ENCODE data around the gene APAF1.
A peak's percentile ranks its signal among the peaks of the same experiment; 100 is the strongest.
"Not testable (repeated sequence)": the region's sequence is repeated elsewhere in the genome, so short reads cannot be mapped to it uniquely, and the experiment has no call there.

Gene APAF1

DNA sequence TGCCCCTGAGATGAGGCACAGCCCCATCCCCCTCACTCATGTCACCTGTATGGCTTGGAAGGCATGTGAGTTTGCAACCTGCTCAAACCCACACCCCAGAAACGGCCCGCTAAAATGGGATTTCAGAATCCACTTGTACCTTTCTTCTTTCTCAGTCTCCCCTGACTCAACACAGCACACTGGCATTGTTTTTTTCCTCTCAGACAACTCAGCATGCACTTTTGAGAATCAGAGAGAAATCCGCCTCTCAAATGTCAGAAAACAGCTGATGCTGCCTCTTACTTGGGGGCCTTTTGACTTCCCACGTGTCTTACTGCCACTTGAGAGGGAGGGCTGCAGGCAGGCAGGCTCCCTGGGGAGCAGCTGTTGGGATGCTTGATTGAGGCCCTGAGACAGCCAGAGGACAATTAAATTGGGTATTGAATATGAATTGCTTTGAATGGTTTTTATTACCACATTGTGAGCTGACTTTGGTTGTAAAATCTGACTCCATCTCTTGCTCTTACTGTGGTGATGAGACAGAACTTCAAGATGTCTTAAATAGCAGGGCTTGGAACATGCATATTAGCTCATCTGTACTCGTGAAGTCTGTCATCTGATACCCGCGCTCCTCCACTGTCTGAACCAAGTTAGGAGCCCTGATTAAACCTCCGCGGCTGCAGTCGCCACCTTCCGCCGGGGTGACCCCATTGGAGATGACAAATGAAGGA is 96.6 kb downstream of the APAF1 start:
- H3K27ac ChIP-seq (ENCODE audit: low read length) = no peak overlapping the region
- H3K4me1 ChIP-seq (ENCODE audit: control insufficient read depth, insufficient read depth, low read length) = peaks cover 13% of the 10 kb centered on the region
- H3K9ac ChIP-seq (ENCODE audit: low read length in 2 of 2) = no peak overlapping the region
- H3K27me3 ChIP-seq (ENCODE audit: control insufficient read depth in 1 of 2, insufficient read depth in 2 of 2, low read length in 2 of 2) = no peaks in the 10 kb centered on the region
- H3K9me3 ChIP-seq (ENCODE audit: control insufficient read depth in 2 of 2, low read length in 2 of 2) = no peaks in the 10 kb centered on the region
- H3K4me3 ChIP-seq (ENCODE audit: low read length in 2 of 2) = no peak overlapping the region
- no peaks in the 10 kb centered on the region for H3K36me3 ChIP-seq (ENCODE audit: control insufficient read depth in 2 of 2, insufficient read depth in 2 of 2, low read length in 2 of 2)

DNA sequence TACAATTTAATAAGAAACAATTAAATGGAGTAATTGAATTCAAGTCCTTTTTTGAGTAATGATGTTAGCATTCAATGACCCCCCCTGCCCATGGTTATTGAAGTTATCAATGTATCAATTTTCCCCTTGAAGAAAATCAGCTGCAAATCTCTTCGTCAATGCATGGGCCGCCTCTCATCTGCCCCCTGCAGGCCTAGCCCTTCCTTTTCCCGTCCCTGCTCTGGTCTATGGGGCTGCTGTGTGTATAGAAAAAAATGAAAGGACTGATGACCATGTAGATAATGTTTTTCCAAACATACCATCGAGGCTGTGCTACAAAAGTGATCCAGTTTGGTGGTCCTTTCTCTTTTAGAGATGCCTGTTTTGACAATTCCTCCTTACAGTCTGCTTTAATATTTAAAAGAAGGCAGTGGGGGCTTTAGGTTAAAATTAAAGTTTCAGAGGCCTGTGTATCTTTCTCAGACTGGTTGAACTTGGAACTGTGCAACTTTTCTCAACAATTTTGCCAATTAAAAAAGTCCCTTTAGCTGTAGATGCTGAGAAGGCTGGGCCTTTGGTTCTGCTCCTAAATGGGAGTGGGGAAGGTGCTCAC is 98.4 kb downstream of the APAF1 start:
- Histone ChIP-seq H3K4me3 (ENCODE audit: low read length in 2 of 2) (no peak overlapping the region), H3K27ac (ENCODE audit: low read length) (no peak overlapping the region), H3K27me3 (ENCODE audit: control insufficient read depth in 1 of 2, insufficient read depth in 2 of 2, low read length in 2 of 2) (no peaks in the 10 kb centered on the region), H3K9ac (ENCODE audit: low read length in 2 of 2) (no peak overlapping the region), H3K4me1 (ENCODE audit: control insufficient read depth, insufficient read depth, low read length) (peaks cover 7% of the 10 kb centered on the region), H3K9me3 (ENCODE audit: control insufficient read depth in 2 of 2, low read length in 2 of 2) (no peaks in the 10 kb centered on the region), H3K36me3 (ENCODE audit: control insufficient read depth in 2 of 2, insufficient read depth in 2 of 2, low read length in 2 of 2) (no peaks in the 10 kb centered on the region)

DNA sequence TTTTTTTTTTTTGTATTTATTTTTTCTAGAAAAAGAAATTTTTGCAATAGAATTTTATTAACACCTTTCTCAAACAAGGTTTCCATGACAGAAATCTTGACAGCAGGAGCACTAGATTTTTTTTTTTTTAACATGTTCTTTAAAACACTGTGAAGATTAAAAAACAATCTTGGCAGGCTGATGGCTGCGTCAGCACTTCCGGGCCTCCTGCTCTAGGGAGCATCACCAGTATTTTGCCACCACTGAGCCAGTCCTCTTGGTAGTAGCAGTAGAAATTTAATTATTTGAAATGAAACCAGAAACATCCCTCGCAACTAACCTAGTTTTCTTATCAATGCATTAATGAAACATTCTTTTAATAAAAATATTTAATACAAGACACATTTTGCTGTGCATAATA is 99.6 kb downstream of the APAF1 start:
- H3K27ac ChIP-seq (ENCODE audit: low read length) = no peak overlapping the region
- peaks cover 7% of the 10 kb centered on the region for H3K4me1 ChIP-seq (ENCODE audit: control insufficient read depth, insufficient read depth, low read length)
- no peak overlapping the region for H3K4me3 ChIP-seq (ENCODE audit: low read length in 2 of 2)
- no peaks in the 10 kb centered on the region for H3K27me3 ChIP-seq (ENCODE audit: control insufficient read depth in 1 of 2, insufficient read depth in 2 of 2, low read length in 2 of 2)
- no peaks in the 10 kb centered on the region for H3K36me3 ChIP-seq (ENCODE audit: control insufficient read depth in 2 of 2, insufficient read depth in 2 of 2, low read length in 2 of 2)
- H3K9me3 ChIP-seq (ENCODE audit: control insufficient read depth in 2 of 2, low read length in 2 of 2) = no peaks in the 10 kb centered on the region
- H3K9ac ChIP-seq (ENCODE audit: low read length in 2 of 2) = no peak overlapping the region

DNA sequence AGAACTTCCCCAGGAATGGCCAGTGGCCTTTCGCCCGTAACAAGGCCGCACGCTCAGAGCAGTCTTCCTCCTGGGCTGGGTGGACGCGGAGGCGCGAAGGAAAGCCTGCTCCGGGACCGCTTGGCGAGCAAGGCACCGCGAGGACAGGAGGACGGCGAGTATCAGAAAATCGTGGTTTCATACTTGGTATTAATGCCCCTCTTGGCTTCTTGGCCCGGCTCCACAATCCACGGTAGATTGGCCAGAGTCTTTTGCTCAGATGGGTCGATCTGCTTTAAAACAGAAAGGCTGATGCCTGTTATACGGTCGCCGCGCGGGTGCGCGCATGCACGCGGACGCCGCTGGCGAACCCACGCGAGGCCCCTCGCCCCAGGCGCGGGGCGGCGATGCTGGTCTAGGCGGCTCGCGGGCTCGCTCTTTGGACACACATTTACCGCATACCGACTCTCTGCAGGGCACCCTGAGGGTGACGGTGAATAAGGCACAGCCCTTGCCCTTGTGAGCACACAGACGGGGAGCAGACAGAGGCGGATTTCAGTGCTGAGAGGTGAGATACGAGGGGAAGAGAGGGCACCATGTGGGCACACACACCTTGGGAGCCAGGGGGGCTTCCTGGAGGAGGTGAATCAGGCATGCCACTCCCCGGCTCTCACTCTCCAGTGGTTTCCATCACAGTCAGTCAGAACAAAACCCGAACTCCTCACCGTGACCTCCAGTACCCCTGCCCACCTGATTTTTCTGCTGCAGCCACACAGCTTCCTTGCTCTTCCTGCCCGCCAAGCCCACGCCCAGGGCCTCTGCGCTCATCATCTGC is 100.7 kb downstream of the APAF1 start:
- H3K36me3 ChIP-seq (ENCODE audit: control insufficient read depth in 2 of 2, insufficient read depth in 2 of 2, low read length in 2 of 2) = no peaks in the 10 kb centered on the region
- H3K27me3 ChIP-seq (ENCODE audit: control insufficient read depth in 1 of 2, insufficient read depth in 2 of 2, low read length in 2 of 2) = no peaks in the 10 kb centered on the region
- H3K9me3 ChIP-seq (ENCODE audit: control insufficient read depth in 2 of 2, low read length in 2 of 2) = no peaks in the 10 kb centered on the region
- H3K27ac ChIP-seq (ENCODE audit: low read length) = no peak overlapping the region
- peaks cover 7% of the 10 kb centered on the region for H3K4me1 ChIP-seq (ENCODE audit: control insufficient read depth, insufficient read depth, low read length)
- peak overlapping the region; percentile 29 to 47 for H3K9ac ChIP-seq (ENCODE audit: low read length in 2 of 2)
- H3K4me3 ChIP-seq (ENCODE audit: low read length in 2 of 2) = peak overlapping the region; percentile 61 to 71

DNA sequence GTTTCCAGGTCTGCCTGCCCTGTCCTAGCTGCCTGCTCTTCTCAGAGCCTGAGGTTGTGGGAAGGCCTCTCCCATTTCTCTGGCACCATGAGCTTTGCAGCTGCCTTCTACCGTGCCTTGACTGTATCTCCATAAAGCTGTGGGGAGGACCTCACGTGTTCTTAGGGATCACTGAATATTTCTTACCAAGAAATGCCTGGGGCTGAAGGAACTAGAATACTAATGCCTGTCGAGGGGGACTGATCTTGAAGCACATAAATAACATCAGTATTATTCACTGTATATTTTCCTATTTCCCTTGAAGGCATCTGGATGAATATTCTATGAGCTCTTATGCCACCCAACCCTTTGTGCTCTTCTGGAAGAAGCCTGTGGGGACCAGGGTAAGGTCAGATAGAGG is 103.4 kb downstream of the APAF1 start:
- no peak overlapping the region for H3K27ac ChIP-seq (ENCODE audit: low read length)

DNA sequence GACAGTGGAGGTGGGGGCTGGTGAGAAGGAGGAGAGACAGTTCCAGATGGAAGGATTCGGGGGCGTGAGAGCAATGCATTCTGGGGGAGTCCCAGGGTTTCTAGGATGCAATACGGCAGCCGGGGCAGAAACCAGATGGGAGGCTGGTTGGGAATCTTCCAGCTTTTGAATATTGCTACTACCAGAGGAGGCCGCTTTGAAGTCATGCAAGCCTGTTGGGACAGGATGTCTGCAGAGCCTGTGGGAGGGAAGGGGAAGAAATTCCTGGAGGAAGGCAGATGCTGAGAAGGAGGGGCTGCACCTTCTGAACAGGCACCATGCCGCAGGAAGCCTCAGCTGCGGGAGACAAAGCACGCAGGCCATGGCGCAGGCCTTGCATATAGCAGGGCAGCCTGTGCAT is 105.4 kb downstream of the APAF1 start:
- Histone ChIP-seq H3K27ac (ENCODE audit: low read length) (no peak overlapping the region), H3K9me3 (ENCODE audit: control insufficient read depth in 2 of 2, low read length in 2 of 2) (no peaks in the 10 kb centered on the region), H3K36me3 (ENCODE audit: control insufficient read depth in 2 of 2, insufficient read depth in 2 of 2, low read length in 2 of 2) (peaks cover 3 to 4% of the 10 kb centered on the region in 2 donors), H3K4me1 (ENCODE audit: control insufficient read depth, insufficient read depth, low read length) (peaks cover 7% of the 10 kb centered on the region), H3K27me3 (ENCODE audit: control insufficient read depth in 1 of 2, insufficient read depth in 2 of 2, low read length in 2 of 2) (no peaks in the 10 kb centered on the region), H3K9ac (ENCODE audit: low read length in 2 of 2) (no peak overlapping the region), H3K4me3 (ENCODE audit: low read length in 2 of 2) (no peak overlapping the region)

More for the DNA sequence above, 103.4 kb downstream of the APAF1 start:
- no peak overlapping the region for H3K4me3 ChIP-seq (ENCODE audit: low read length in 2 of 2)
- H3K36me3 ChIP-seq (ENCODE audit: control insufficient read depth in 2 of 2, insufficient read depth in 2 of 2, low read length in 2 of 2) = no peaks in the 10 kb centered on the region
- no peak overlapping the region for H3K9ac ChIP-seq (ENCODE audit: low read length in 2 of 2)
- H3K27me3 ChIP-seq (ENCODE audit: control insufficient read depth in 1 of 2, insufficient read depth in 2 of 2, low read length in 2 of 2) = no peaks in the 10 kb centered on the region
- H3K9me3 ChIP-seq (ENCODE audit: control insufficient read depth in 2 of 2, low read length in 2 of 2) = no peaks in the 10 kb centered on the region
- H3K4me1 ChIP-seq (ENCODE audit: control insufficient read depth, insufficient read depth, low read length) = peaks cover 7% of the 10 kb centered on the region

DNA sequence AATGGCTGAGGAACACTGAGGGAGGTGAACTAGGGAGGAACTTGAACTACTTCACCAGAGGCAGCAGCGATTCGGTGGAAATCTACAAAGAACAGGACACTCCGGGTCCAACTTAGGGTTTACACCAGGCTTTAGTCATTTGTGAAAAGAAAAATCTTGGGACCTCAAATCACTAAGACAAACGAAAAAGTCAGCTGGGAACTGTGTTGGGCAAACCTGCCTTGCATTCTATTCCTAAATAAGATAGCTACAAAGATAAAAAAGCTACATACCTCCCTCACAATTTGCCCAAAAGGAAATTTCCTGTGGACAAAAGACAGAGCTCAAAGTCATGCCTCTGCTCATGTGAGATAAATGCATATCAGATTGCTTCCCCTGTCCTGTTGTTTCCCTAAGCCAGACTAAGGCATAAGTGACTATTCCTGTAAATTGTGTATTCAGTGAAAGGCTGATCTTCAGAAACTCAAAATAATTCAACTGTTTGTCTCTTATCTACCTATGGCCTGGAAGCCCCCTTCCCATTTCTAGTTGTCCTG is 106.6 kb downstream of the APAF1 start:
- Histone ChIP-seq H3K27ac (ENCODE audit: low read length) (no peak overlapping the region), H3K36me3 (ENCODE audit: control insufficient read depth in 2 of 2, insufficient read depth in 2 of 2, low read length in 2 of 2) (peaks cover 3 to 4% of the 10 kb centered on the region in 2 donors), H3K9me3 (ENCODE audit: control insufficient read depth in 2 of 2, low read length in 2 of 2) (no peaks in the 10 kb centered on the region), H3K9ac (ENCODE audit: low read length in 2 of 2) (no peak overlapping the region), H3K27me3 (ENCODE audit: control insufficient read depth in 1 of 2, insufficient read depth in 2 of 2, low read length in 2 of 2) (no peaks in the 10 kb centered on the region), H3K4me3 (ENCODE audit: low read length in 2 of 2) (no peak overlapping the region), H3K4me1 (ENCODE audit: control insufficient read depth, insufficient read depth, low read length) (no peaks in the 10 kb centered on the region)

DNA sequence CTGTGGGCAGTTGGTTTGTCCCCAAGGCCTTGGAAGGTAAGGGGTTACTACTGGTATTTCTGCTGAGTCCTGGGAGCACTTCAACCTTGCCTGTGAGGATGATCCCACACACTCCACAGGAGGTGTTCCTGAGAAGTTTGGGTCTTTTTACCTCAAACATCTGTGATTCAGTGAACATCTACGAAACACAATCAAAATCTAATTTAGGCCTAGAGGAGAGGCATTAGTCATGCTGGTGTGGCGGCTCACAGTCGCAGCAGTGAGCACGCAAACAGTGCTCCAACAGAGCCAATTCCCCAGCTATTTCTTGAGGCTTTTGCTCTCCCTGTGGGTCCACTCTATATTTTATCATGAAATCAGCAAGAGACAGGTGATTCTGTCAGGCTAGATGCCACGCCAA is 107.6 kb downstream of the APAF1 start:
- Histone ChIP-seq H3K9me3 (ENCODE audit: control insufficient read depth in 2 of 2, low read length in 2 of 2) (no peaks in the 10 kb centered on the region), H3K9ac (ENCODE audit: low read length in 2 of 2) (no peak overlapping the region), H3K36me3 (ENCODE audit: control insufficient read depth in 2 of 2, insufficient read depth in 2 of 2, low read length in 2 of 2) (peaks cover 3 to 4% of the 10 kb centered on the region in 2 donors), H3K4me1 (ENCODE audit: control insufficient read depth, insufficient read depth, low read length) (no peaks in the 10 kb centered on the region), H3K27ac (ENCODE audit: low read length) (no peak overlapping the region), H3K4me3 (ENCODE audit: low read length in 2 of 2) (no peak overlapping the region), H3K27me3 (ENCODE audit: control insufficient read depth in 1 of 2, insufficient read depth in 2 of 2, low read length in 2 of 2) (no peaks in the 10 kb centered on the region)

DNA sequence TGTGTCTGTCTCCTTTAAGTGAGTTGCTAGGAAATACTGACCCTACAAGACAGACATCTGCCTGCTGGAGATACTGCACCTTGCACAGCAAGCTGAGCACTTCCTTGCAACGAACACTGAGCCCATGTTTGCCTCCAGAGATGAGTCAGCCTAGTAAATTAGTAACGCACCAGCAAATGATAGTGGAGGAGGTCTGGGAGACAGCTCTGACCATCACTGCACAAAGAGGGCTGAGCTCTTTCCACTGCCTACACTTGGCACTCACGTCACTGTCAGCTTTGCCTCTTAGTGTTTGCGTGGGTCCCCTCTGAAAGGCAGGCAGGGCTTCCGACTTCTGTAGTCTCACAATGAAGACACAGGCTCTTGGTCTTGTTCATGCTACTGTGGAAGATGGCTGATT is 109.0 kb downstream of the APAF1 start:
- Histone ChIP-seq H3K36me3 (ENCODE audit: control insufficient read depth in 2 of 2, insufficient read depth in 2 of 2, low read length in 2 of 2) (peaks cover 3 to 4% of the 10 kb centered on the region in 2 donors), H3K27me3 (ENCODE audit: control insufficient read depth in 1 of 2, insufficient read depth in 2 of 2, low read length in 2 of 2) (no peaks in the 10 kb centered on the region), H3K9me3 (ENCODE audit: control insufficient read depth in 2 of 2, low read length in 2 of 2) (no peaks in the 10 kb centered on the region), H3K9ac (ENCODE audit: low read length in 2 of 2) (no peak overlapping the region), H3K4me1 (ENCODE audit: control insufficient read depth, insufficient read depth, low read length) (peaks cover 2% of the 10 kb centered on the region), H3K4me3 (ENCODE audit: low read length in 2 of 2) (no peak overlapping the region), H3K27ac (ENCODE audit: low read length) (no peak overlapping the region)

DNA sequence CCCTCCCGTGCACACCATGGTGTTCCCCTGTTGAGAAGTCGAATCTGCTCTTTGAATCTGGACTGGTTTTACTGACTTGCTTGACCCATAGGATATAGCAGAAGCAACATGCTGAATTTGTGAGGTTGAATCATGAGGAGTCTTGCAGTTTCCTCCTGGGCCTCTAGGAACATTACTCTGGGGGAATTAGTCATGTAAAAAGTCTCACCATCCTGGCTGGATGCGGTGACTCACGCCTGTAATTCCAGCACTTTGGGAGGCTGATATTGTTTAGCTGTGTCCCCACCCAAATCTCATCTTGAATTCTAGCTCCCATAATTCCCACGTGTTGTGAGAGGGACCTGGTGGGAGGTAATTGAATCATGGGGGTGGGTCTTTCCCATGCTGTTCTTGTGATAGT is 110.8 kb downstream of the APAF1 start:
- H3K4me1 ChIP-seq (ENCODE audit: control insufficient read depth, insufficient read depth, low read length); H3K36me3 ChIP-seq (ENCODE audit: control insufficient read depth in 2 of 2, insufficient read depth in 2 of 2, low read length in 2 of 2); H3K27me3 ChIP-seq (ENCODE audit: control insufficient read depth in 1 of 2, insufficient read depth in 2 of 2, low read length in 2 of 2); H3K9ac ChIP-seq (ENCODE audit: low read length in 2 of 2); H3K4me3 ChIP-seq (ENCODE audit: low read length in 2 of 2); H3K9me3 ChIP-seq (ENCODE audit: control insufficient read depth in 2 of 2, low read length in 2 of 2); H3K27ac ChIP-seq (ENCODE audit: low read length): not testable (repeated sequence)

Measured in stomach smooth muscle (tissue), 2 donors.